Kidney capillary endothelial cell (primary cell): Measurements from ENCODE around the gene HSD17B14.
A peak's percentile ranks its signal among the peaks of the same experiment; 100 is the strongest.
"Not testable (repeated sequence)": the region's sequence is repeated elsewhere in the genome, so short reads cannot be mapped to it uniquely, and the experiment has no call there.

ENCODE experiments used
- DNase-seq: peaks from one replicate; pipeline ENCODE4 v3.0.0-alpha.2; 2018; ENCODE audit warnings: low spot score

The HSD17B14 gene

DNA sequence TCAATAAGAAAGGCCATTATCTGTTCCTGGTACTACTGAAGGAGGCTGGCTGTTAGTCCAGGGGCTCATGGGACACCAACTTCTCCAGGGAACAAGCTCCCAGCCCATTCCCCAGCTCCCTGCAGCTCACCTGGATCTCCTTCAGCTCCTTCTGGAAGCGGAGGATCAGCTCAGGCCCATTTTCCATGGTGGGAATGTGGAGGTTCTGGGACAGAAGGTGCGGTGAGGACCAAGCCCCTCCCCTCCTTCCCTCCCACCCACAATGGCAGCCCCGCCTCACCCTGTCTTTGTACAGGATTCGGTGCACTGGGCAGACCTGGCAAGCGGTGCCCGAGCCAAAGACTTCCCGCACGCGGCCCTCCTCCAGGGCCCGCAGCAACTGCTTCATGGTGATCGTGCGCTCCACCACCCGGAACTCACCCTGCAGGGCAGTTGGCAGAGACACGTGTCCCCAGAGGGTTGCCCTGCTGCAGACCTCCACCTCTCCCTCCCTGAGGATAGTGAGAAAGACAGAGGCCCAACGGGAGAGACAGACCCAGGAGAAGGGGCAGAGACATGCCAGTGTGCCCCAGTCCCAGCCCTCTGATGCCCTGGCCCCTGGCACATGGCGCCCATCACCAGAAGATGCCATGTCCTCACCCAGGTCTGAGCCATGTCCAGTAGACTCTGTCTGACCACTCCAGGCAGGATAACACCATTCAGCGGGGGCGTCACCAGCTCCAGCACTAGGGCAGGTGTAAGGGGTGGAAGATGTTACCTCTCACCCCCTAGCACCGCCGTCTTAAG, 39.8 kb downstream of the HSD17B14 start:
- no peak for DNase-seq

DNA sequence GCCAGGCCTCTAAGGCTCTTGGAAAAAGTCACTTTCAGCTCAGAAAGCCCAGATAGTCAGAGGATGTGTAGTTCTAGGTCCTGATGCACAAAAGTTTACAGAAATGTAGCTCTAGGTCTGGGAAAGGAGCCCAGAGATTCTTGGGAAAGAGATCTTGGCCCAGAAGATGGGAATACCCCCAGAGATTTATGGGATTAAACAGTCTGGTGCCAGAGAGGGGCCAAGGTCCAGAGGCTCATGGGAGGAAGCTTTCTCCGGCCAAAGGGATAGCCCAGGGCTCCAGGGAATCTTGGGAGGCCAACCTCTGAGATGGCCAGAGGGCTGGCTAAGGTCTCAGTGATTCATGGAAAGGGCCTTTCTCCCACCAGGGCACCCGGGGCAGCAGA, 40.6 kb downstream of the HSD17B14 start:
- no peak for DNase-seq

DNA sequence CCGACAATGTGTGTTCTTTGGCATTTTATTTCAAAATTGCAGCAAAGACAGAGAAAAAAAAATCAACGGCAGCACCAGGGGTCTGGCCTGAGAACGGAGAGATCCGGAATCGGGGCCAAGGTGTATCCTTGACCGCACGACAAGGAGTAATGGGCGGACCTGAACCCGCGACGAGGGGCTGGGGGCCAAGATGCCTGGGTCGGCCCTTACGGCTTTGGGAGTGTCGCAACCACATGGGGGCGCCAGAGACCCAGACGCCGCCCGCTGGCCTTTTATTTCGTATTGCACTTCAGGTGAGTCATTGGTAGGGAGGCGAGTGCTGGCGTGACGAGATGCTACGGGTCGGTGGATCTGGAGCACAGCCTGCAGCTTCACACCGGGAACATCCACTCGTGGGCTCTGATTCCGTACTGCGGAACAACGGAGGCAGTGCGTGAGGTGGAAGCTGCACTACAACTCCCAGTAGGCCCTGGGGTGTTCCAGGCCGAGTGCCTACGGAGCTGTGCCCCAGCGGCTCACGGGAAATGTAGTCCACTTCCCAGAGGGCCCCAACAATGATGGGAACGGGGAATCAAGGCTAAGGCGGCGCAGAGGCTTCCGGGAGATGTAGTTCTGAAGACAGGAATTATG, 41.1 kb downstream of the HSD17B14 start:
- DNase-seq = peak; percentile 85

DNA sequence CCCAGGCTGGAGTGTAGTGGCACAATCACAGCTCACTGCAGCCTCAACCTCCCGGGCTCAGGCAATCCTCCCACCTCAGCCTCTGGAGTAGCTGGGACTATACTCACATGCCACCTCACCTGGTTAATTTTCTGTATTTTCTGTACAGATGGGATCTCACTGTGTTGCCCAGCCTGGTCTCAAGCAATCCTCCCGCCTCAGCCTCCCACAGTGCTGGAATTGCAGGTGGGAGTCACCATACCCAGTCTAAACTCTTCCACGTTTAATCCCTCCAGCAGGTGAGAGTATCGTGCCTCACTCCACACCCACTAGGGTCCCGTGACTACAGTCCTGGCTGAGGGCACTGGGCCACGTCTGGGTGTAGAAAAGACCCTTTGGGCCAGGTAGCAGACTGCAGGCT, 42.0 kb downstream of the HSD17B14 start:
- no peak for DNase-seq

DNA sequence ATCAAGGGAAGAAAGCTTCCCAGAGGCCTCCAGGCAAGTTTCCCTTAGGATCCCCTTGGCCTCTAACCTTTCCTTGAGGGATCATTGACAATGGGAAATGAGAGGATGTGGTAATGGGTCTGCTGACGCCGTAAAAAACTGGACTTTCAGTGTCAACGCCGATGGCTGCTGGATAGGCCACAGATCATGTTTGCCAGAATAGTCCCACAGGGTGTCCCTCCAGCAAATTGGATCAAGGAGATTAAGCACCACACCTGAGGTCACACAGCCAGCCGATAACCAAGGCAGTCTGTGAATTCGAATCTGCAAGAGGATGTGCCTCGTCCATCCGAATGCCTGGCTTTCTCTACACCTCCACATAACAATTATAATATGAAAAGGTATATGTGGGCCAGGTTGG, 43.0 kb downstream of the HSD17B14 start:
- no peak for DNase-seq

DNA sequence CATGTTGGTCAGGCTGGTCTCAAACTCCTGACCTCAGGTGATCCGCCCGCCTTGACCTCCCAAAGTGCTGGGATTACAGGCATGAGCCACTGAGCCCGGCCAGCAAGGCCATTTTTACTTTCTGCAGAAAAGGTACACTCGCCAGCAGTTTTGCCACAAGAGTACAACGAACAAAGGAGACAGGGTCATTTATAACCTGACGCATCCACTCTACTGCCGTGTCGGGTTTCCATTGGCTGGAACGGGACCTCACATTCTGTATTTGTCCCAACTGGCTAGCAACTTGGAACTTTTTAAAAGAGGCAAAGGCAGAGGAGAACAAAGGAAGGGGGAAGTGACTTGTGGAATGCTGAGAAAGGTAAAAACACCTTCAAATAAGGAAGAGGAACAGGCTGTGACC, 49.0 kb downstream of the HSD17B14 start:
- not testable (repeated sequence) for DNase-seq

DNA sequence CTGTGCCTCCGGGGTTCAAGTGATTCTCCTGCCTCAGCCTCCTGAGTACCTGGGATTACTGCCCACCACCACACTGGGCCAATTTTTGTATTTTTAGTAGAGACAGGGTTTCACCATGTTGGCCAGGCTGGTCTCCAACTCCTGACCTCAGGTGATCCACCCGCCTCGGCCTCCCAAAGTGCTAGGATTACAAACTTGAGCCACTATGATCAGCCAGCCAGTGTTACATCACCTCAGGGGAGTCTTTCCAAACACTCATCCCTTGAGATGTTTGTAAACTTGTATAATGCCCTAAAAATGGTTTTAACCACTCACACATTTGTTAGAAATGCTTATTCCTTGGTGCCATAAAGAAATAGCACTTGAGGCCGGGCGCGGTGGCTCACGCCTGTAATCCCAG, 49.9 kb downstream of the HSD17B14 start:
- DNase-seq = not testable (repeated sequence)

DNA sequence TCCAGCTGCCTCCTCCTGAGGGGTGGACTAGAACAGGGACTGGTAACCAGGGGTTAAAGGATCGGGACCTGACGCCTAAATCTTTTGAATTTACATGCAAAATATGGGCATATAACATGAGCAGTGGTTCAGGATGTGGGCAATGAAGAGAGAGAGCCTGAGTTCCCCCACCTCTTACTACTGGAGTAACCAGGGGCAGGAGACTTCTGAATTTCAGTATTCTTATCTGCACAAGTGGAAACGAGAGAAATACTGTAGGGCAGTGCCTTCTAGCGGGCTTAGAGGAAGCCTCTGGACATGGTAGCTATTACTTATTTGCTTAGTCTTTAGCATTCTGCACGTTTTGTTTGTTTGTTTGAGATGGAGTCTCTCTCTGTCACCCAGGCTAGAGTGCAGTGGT, 51.8 kb downstream of the HSD17B14 start:
- no peak for DNase-seq

DNA sequence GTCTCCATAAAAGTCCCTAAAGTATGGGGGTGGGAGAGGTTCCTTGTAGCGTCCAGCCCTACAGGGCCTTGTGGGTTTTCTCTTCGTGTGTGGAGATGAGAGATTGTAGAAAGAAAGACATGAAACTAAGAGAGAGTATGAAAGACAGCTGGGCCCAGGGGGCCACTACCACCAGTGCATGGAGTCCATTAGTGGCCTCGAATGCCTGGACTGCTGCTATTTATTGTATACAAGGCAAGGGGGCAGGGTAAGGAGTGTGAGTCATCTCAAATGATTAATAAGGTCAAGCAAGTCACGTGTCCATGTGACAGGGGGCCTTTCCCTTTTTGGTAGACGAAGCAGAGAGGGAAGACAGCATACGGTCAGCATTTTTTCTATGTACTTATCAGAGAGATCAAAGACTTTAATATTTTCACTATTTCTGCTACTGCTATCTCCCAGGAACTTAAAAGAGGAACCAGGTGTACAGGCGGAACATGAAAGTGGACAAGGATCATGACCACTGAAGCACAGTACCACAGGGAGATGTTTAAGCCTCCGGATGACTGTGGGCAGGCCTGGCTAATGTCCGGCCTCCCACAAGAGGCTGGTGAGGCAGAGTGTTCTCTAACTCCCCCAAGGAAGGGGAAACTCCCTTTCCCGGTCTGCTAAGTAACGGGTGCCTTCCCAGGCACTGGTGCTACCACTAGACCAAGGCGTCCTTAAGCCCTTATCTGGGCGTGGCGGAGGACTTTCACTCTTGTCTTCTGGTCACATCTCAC, 55.5 kb downstream of the HSD17B14 start:
- peak; percentile 75 for DNase-seq

DNA sequence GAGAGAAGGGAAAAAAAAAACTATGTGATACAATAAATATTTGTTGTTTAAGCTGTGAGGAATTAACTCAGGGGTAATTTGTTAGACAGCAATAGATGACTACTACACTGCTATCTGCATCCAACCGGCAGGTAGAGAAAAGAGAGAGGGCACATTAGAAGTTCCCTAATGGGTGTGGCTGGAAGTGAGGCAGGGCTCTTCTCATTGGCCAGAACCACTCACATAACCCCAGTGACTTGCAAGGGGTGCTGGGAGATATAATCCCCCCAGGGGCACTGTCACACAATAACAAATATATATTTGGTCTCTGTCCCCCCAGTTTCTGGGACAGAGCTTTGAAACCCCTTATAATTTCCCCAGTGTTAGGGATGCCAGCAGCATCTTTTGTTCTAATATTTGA, 56.7 kb downstream of the HSD17B14 start:
- DNase-seq = no peak

DNA sequence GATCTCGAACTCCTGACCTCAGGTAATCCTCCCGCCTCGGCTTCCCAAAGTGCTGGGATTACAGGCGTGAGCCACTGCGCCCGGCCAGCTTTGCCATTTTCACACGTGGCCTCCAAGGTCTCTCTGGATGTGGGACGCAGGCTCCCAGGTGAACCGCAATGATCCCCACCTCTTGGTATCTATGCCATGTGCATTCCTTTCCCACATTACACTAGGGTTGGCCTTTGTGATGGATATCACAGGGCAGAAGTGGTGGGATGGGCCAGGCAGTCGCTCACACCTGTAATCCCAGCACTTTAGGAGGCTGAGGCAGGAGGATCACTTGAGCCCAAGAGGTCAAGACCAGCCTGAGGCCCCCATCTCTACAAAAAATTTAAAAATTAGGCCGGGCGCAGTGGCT, 58.6 kb downstream of the HSD17B14 start:
- no peak for DNase-seq

DNA sequence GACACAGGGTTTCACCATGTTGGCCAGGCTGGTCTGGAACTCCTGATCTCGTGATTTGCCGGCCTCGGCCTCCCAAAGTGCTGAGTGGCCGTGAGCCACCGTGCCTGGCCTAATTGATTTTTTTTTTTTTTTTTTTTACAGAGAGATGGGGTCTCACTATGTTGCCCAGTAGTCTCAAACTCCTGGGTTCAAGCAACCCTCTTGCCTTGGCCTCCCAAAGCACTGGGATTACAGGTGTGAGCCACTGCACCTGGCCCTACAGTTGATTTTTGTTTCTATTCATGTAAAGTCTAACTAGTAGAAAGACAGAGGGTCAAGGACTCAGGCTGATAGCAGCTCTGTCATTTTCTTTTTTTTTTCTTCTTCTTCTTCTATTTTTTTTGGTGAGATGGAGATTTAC, 59.2 kb downstream of the HSD17B14 start:
- DNase-seq = no peak

DNA sequence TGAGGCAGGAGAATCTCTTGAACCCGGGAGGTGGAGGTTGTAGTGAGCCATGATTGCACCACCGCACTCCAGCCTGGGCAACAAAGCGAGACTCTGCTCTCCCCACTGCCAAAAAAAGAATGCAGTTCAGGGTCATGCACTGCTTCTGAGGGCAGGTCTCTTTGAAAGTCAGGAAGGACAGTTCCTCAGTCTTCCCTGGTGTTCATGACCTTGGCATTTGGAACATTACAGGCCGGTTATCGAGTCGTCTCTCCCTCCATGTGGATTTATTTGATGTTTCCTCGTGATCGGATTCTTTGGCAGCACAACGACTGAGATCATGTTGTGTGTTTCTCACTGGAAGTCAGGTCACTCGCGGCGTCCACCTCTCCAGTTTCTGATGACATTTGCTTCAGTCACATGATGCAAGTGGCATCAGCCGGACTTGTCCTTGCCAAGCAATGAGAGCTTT, 63.8 kb downstream of the HSD17B14 start:
- no peak for DNase-seq

DNA sequence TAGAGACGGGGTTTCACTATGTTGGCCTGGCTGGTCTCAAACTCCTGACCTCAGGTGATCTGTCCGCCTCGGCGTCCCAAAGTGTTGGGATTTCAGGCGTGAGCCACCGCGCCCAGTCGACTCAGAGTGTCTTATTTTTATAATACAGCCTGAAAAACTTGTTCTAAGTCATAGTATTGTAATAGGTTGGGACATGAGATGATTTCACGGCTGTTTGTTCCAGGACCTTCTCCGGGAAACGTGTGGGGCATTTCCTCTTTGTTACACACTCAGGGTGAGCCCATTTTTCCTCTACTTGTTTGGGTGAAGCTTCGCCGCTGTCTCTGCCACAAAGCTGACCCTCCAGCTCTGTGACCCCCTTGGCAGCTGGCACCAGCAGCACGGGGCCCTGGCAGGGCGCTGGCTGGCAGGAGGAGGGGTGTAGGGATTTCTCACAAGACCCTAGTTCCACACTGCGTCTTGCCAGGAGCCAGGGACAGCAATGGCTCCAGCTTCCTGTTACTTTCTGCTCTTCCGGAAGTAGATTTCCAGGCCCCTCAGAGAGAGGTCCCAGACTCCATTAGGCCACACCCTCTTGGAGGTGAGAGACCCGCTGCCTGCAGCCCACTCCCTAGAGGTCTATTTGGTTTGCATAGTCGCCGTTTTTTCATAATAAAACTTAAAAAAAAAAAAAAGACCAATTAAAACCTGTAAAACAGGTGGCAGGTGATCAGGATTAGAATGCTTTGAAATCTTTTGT, 65.4 kb downstream of the HSD17B14 start:
- no peak for DNase-seq

DNA sequence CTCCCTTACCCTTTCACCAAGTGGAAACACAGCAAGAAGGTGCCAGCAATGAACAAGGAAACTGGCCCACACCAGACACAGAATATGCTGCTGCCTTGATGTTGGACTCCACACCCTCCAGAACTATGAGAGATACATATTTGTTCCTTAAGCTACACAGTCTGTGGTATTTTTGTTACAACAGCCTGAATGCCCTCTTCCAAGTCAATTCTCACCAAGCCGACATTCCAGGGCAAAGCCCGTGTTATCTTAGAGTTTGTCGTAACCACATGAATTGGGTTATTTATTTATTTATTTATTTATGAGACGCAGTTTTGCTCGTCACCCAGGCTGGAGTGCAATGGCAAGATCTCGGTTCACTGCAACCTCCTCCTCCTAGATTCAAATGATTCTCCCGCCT, 66.0 kb downstream of the HSD17B14 start:
- no peak for DNase-seq

DNA sequence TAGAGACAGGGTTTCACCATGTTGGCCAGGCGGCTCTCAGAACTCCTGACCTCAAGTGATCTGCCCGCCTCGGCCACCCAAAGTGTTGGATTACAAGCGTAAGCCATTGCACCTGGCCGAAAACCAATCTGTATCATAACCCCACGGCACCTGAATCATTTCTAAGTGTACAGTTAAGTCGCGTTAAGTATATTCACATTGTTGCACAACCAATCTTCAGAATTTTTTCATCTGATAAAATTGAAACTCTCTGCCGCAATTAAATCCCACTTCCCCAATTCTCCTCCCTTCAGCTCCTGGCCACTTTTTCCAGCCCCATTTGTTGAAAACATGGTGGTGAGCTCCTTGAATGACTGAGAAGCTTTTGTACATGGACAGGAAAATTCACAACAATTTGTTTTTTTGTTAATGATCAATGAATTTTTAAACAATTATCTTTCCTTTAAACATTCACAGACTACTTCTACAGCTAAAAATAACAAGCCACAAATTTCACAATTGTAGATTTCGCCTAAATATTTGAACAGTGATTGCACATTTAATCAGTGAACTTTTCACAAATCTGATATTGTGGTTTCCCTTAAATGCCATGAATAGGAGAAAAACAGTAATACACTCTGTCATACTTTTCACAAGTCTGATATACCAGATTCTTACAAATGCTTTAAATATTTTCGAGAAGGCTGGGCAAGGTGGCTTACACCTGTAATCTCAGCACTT, 67.1 kb downstream of the HSD17B14 start:
- DNase-seq = no peak

DNA sequence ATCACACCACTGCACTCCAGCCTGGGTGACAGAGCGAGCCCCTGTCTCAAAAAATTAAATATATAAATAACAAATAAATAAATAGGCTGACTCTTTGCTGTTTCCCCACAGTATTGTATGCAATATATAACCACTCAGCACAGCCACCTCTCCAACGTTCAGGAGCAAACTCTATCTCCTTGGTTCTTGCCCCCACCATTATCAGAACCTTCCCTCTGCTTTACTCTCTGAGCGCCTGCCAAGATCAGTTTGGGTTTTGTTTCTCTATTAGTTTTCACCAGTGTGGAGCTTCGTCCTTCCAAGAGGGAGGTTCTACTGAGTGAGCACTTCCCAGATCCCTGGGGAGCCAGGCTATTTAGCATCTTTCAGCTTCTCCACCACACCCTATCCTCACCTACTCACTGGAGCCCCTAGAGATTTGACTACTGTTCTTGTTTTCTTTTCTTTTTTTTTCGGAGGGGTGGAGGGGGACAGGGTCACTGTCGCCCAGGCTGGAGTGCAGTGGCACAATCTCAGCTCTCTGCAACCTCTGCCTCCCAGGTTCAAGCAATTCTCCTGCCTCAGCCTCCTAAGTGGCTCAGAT, 68.0 kb downstream of the HSD17B14 start:
- DNase-seq = not testable (repeated sequence)

DNA sequence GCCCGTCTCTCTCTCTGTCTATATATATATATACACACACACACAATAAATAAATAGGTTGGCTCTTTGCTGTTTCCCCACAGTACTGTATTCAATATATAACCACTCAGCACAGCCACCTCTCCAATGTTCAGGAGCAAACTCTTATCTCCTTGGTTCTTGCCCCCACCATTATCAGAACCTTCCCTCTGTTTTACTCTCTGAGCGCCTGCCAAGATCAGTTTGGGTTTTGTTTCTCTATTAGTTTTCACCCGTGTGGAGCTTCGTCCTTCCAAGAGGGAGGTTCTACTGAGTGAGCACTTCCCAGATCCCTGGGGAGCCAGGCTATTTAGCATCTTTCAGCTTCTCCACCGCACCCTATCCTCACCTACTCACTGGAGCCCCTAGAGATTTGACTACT, 70.5 kb downstream of the HSD17B14 start:
- DNase-seq = not testable (repeated sequence)
